Hepatocyte (in vitro differentiated cells): Measurements from ENCODE around the gene DDX10.

Experiments used
- EZH2 ChIP-seq: fragments of 200-600 bp; sonication (generic); IDR thresholded peaks from 2 replicates; pipeline ENCODE4 v1.6.1; 2016; ENCODE audit warnings: antibody characterized with exemption, mild to moderate bottlenecking, borderline replicate concordance
- TF ChIP-seq, protein P1 (sequence below): fragments of 200-600 bp; sonication (generic); IDR thresholded peaks from 2 replicates; pipeline ENCODE4 v1.5.1; 2016; ENCODE audit warnings: antibody characterized with exemption, mild to moderate bottlenecking; ENCODE audit not compliant: poor library complexity

DNA sequence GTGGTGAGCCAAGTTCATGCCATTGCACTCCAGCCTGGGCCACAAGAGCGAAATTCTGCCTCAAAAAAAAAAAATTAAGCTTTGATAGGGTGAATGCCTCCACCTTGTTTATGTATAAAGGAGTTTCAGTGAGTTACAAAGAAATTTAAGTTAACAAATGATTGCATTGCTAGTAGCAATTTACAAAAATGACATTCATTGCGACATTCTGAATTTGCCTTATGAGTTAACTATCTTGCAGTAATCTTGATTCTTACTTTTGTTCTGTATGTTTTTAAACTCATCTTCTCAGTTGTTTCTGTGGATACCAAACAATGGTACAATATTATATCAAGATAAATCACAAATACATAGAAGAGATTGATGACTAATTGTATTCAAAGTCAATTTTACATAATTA, 207.0 kb downstream of the DDX10 start:
- TF ChIP-seq, protein P1, sequence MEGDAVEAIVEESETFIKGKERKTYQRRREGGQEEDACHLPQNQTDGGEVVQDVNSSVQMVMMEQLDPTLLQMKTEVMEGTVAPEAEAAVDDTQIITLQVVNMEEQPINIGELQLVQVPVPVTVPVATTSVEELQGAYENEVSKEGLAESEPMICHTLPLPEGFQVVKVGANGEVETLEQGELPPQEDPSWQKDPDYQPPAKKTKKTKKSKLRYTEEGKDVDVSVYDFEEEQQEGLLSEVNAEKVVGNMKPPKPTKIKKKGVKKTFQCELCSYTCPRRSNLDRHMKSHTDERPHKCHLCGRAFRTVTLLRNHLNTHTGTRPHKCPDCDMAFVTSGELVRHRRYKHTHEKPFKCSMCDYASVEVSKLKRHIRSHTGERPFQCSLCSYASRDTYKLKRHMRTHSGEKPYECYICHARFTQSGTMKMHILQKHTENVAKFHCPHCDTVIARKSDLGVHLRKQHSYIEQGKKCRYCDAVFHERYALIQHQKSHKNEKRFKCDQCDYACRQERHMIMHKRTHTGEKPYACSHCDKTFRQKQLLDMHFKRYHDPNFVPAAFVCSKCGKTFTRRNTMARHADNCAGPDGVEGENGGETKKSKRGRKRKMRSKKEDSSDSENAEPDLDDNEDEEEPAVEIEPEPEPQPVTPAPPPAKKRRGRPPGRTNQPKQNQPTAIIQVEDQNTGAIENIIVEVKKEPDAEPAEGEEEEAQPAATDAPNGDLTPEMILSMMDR: no peak
- no peak for TF ChIP-seq EZH2
